ENCODE measurements around the gene NKAIN4.
A peak's percentile ranks its signal among the peaks of the same experiment; 100 is the strongest.
"Not testable (repeated sequence)": the region's sequence is repeated elsewhere in the genome, so short reads cannot be mapped to it uniquely, and the experiment has no call there.

The NKAIN4 gene

DNA sequence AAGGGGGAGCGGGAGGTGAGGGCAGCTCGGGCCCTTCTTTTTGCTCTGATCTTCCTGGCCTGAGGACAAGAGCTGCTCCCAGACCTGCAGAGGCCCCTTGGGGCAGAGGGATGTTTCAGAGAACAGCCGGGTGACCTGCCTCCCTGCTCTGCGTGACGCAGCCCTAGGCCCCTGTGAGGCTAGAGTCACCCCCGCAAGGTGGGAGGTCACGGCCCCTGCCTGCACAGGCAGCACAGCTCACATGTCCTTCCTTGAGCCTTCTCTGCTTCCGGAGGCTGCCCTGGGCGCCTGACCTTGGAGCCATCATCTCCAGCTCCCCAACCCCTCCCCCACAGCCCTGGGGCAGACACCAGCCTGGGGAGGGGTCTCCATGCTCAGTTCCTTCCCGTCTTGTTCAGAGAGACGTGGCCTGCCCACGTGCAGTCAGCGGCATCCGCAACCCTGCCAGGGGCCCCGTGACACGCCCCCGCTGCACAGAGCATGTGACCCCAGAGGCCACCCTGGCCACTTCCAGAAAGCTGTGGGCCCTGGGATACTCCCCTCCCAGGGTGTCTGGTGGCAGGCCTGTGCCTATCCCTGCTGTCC is 18.8 kb downstream of the NKAIN4 start, which contains the start of gene BIRC7:
Gene BIRC7 (plus strand): TSS at position 507 of the 585 bp plus-strand sequence. CDS start 192 bp downstream, outside the sequence.
- no peak for DNase-seq

- DNase-seq: no peak
These were observed 19.4 kb downstream of the NKAIN4 start for GRCh38 chr20:63234693-63235398.

- DNase-seq: no peak
These were observed 20.3 kb downstream of the NKAIN4 start for GRCh38 chr20:63233924-63234323.

- DNase-seq: no peak
These were observed 21.3 kb downstream of the NKAIN4 start for GRCh38 chr20:63233061-63233344.

- no peak for DNase-seq
These were observed 21.8 kb downstream of the NKAIN4 start for GRCh38 chr20:63232235-63233060.

DNA sequence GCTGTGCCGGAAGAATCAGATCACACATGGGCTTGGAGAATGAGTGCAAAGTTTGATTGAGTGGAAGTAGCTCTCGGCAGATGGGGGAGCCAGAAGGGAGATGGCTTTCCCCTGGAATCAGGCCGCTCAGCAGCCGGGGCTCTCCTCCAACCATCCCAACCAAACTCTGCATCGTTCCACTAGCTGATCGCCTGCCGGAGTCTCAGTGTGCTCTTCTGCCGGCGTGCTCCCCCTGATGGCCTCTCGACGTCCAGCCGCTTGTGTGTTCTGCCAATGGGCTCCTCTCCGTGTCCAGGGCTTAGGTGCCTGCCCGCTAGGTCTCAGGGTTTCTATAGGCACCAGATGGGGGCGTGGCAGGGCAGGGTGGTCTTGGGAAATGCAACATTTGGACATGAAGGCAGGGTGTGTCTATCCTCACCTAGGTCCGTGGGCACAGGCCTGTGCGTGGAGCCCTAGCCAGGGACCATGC is 23.4 kb downstream of the NKAIN4 start:
- DNase-seq: no peak

DNA sequence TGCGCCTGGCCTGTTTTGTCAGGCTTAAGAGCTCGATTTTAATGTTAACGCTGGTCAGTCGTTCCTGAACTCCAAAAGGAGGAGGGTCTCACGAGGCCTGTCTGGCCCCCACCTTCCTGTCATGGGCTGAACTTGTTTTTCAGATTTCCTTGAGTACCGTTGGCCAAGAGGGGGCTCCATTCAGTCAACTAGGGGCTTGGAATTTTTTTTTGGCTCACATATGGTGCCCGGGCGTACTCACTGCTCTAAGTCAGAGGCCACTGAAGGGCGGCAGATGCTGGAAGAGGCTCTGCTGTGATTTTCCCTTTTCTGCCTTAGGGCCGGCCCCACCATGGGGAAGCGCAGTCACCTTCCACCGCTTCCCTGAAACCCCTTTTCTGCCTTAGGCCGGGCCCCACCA is 25.5 kb downstream of the NKAIN4 start:
- DNase-seq: no peak

DNA sequence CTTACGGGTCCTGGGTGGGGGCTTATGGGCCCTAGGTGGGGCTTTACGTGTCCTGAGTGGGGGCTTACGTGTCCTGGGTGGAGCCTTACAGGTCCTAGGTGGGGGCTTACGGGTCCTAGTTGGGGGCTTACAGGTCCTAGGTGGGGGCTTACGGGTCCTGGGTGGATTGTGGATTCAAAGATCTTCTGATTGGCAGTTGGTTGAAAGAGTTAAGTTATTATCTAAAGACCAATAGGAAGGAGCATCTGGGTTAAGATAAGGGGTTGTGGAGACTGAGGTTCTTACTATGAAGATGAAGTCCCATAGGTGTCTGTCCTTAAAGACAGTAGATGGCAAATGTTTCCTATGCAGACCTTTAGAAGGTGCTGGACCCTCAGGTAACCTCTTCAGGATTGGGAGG is 27.0 kb downstream of the NKAIN4 start:
- DNase-seq: no peak

DNA sequence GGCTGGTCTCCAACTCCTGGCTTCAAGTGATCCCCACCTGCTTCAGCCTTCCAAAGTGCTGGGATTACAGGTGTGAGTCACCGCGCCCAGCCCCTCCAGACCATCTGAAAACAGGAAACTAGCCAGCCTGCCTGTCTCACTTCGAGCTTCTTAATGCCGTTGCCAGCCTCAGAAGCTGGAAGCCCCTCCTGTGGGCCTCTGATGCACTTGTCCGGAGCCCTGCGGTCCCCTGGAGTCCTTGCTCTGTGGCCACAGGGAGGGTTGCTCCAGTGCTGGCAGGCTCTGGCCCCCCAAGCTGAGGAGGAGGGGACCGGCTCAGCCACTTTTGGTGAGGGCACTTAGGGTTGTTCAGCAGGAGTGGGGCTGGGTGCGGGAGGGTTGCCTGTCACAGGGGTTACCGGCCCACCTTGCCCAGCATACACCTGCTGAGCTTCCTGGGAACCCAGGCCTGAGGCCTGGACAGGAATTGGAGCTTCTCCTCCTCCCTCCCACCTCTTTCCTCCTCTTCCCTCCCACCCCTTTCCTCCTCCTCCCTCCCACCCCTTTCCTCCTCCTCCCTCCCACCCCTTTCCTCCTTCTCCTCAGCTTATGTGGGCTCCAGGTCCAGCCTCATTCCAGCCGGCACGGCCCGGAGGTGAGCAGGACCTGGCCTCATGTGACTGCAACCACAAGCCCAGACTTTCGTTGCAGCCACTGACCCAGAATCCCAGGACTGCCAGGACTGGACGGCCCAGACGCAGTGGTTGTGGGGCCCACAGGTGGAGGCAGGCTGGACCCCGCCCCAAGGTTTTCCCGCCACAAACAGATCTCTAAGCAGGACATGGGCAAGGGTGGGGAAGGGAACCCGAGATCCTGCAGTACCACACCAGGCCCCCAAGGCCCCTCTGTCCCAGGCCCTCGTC is 28.0 kb downstream of the NKAIN4 start:
- no peak for DNase-seq

GRCh38 chr20:63225082-63225454 is 29.2 kb downstream of the NKAIN4 start:
- DNase-seq: no peak

DNA sequence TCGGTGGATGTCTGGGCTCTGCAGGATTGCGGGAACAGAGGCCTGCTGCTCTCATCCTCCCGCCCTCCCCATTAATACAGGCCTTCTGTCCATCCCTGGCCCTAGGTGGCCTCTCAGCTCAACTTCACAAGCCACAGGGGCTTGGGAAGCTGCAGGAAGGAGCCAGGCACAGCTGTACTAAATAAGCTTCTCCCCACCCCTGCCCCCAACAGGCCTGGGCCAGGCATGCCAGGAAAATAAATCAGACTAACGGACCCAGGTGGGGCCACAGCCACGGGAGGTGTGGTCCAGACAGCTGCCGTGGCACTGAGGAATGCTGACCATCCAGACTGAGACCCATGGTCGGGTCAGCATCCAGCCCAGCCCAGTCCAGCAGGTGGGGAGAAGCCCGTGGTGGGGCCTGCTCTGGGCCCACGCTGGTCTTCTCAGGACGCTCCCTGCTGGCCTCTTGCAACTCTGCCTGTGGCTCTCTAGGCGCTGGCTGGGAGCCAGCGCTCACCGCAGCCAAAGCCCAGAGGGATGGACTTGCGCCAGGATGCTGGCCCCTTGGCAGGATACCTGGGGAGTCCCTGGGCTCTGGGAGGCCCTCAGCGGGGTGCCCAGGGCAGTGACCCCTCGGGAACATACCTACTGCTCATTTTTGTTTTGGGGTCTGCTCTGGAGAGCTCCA is 29.7 kb downstream of the NKAIN4 start:
- DNase-seq: peak; percentile 56

DNA sequence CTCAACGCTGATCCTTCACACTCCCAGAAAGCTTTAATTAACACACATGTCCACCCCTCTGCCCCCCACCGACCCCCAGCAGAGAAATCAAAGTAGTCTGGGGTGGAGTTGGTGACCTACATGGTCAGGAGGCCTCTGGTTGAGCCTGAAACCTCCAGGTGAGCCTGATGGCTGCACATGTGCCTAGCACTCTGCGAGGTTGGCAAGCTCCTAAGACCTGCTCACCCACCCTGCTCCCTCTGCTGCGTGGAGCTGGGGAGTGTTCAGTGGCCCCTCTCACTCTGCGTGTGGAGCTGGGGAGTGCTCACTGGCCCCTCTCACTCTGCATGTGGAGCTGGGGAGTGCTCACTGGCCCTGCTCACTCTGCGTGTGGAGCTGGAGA is 30.4 kb downstream of the NKAIN4 start:
- no peak for DNase-seq

GRCh38 chr20:63223121-63223825 is 31.0 kb downstream of the NKAIN4 start:
- peak; percentile 17 for DNase-seq

- DNase-seq: no peak
These were observed 31.7 kb downstream of the NKAIN4 start for GRCh38 chr20:63222541-63222940.

GRCh38 chr20:63221400-63222053 is 32.7 kb downstream of the NKAIN4 start:
- DNase-seq: not testable (repeated sequence)

- no peak for DNase-seq
These were observed 33.4 kb downstream of the NKAIN4 start for GRCh38 chr20:63220696-63221399.

GRCh38 chr20:63219866-63220521 is 34.3 kb downstream of the NKAIN4 start:
- no peak for DNase-seq

DNA sequence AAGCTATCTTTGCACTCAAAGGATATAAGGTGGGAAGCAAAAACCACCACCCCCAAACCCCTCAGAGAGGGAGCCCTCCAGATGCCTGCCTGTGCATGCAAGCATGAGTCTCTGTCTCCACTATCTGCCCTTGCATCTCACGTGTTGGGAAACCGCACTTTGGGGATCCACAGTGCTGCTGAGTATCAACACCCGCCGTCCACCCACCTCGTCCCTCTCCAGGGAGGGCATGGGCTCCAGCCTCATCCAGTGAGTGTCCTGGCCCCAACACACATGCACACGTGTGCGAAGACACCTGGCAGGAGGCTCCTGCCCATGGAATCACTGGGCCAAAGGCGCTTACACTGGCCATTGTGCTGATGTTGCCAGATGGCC is 34.8 kb downstream of the NKAIN4 start:
- no peak for DNase-seq

GRCh38 chr20:63218701-63219446 is 35.4 kb downstream of the NKAIN4 start:
- DNase-seq: no peak
